ENCODE measurements around the gene CRACR2A.

CRACR2A gene

DNA sequence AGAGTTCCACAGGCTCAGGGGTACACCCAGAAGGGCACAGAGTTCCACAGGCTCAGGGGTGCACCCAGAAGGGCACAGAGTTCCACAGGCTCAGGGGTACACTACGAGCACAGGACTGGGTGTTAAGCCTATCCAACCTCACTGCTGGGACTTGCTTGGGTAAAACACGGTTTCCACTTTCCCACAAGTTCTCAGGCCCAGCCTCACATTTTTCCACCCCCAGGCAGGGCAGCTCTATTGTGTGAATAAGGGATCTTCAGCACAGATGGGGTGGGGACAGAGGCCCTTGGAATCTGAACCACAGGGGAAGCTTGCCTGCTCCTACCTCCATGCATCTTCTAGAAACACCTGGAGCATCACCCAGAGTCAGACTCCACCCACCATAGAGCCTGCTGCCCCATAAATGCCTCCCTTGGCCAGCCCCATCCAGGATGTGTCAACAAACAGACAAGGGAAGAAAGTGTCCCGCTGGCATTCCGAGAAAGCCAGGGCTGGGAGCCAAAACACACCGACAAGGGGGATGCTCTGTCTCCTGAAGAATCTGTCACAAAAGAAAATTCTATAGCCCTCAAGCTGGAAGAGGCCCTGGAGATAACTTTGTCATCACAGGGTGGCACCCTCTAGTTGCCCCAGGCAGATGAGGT, 4.8 kb downstream of the CRACR2A start:
- DNase-seq (ENCODE audit: low read depth) = no peak
- H3K4me3 ChIP-seq (ENCODE audit: control insufficient read depth, low read depth, low read length) = no peak overlapping the region
- TF ChIP-seq, protein P1, sequence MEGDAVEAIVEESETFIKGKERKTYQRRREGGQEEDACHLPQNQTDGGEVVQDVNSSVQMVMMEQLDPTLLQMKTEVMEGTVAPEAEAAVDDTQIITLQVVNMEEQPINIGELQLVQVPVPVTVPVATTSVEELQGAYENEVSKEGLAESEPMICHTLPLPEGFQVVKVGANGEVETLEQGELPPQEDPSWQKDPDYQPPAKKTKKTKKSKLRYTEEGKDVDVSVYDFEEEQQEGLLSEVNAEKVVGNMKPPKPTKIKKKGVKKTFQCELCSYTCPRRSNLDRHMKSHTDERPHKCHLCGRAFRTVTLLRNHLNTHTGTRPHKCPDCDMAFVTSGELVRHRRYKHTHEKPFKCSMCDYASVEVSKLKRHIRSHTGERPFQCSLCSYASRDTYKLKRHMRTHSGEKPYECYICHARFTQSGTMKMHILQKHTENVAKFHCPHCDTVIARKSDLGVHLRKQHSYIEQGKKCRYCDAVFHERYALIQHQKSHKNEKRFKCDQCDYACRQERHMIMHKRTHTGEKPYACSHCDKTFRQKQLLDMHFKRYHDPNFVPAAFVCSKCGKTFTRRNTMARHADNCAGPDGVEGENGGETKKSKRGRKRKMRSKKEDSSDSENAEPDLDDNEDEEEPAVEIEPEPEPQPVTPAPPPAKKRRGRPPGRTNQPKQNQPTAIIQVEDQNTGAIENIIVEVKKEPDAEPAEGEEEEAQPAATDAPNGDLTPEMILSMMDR (IDR thresholded peaks at IDR 0.05; ENCODE audit: control insufficient read depth, insufficient read depth, low read depth, low read length, missing control alignments) = no peak

DNA sequence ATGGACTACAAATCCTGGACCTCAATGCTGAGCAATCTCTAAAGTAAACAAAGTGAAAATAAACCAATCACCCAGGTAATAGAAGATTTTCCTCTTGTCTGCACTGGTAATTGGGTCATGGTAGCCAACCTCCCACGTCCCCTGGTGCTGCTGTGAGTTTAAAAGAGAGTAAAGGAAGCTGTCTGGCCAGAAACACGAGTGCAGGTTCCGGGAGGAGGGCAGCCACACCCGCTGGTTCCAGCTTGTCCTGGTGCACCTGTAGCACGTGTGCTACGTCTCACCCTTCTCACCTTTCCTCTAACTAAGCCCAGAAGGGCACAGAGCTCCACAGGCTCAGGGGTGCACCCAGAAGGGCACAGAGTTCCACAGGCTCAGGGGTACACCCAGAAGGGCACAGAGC, 5.4 kb downstream of the CRACR2A start:
- no peak overlapping the region for H3K4me3 ChIP-seq (ENCODE audit: control insufficient read depth, low read depth, low read length)
- no peak for DNase-seq (ENCODE audit: low read depth)
- TF ChIP-seq, protein P1 (IDR thresholded peaks at IDR 0.05; ENCODE audit: control insufficient read depth, insufficient read depth, low read depth, low read length, missing control alignments) = no peak

DNA sequence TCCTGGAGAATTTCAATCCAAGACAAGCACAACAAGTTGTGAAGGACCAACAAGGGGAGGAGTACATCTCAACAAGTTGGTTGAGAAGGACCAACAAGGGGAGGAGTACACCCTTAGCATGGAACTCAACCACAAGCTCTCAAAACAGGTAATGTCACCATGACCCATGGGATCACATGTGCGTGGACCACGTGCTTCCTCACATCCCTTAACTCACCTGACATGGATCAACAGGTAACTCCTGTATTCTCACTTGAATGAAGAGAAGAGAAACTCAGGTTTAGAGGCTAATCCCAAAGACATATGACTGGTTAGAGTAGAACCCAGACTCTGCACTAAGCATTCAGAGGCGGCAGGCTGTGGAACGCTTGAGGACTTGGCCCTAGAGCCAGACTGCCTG, 6.2 kb downstream of the CRACR2A start:
- DNase-seq (ENCODE audit: low read depth) = no peak
- H3K4me3 ChIP-seq (ENCODE audit: control insufficient read depth, low read depth, low read length) = no peak overlapping the region
- TF ChIP-seq, protein P1 (IDR thresholded peaks at IDR 0.05; ENCODE audit: control insufficient read depth, insufficient read depth, low read depth, low read length, missing control alignments) = no peak

DNA sequence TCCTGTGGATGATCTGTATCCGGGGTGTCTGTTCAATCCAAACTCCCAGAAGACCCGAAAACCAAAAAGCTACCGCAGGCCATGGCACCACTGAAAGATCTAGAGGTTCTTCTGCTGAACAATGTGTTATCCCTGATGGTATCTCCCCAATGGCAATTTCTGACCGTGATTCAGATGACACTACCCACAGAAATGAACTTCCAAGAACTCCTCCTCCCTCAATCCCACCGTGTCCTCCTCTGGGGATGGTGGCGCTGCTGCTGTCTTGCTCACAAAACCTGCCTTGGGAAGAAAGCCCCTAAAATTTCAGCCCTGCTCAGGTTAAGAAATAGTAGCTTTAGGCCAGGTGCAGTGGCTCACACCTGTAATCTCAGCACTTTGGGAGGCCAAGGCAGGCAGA, 7.8 kb downstream of the CRACR2A start:
- TF ChIP-seq, protein P1 (IDR thresholded peaks at IDR 0.05; ENCODE audit: control insufficient read depth, insufficient read depth, low read depth, low read length, missing control alignments) = no peak
- H3K4me3 ChIP-seq (ENCODE audit: control insufficient read depth, low read depth, low read length) = no peak overlapping the region
- DNase-seq (ENCODE audit: low read depth) = no peak

DNA sequence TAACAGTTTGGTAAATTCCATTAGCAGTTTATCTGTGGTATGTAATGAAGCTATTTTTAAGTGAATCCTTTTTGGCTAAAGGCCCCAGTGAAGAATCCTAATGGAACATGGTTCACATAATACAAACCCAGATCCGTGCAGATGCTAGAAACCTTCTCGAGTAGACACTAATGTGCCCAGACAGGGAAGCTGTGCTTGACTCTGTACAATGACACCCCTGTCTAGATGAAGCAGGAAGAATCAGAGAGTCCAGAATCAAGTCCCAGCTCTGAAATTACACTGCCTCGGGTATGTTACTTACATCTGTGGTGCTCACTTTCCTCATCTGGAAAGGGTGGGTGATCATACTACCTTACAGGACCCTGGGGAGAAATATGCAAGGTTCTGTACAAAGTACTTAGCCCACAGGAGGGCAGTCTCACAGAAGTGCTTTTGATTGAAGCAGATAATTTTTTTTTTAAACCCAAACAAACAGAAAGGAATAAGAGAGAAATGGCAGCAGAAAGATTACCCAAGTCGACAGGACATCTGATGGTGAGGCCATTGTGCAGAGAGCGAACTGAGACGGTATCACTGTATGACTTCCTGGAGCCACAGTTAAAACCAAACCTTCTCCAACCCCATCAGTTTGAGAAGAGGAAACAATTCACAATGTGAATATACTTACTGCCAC, 8.5 kb downstream of the CRACR2A start:
- no peak for DNase-seq (ENCODE audit: low read depth)
- TF ChIP-seq, protein P1 (IDR thresholded peaks at IDR 0.05; ENCODE audit: control insufficient read depth, insufficient read depth, low read depth, low read length, missing control alignments) = no peak
- no peak overlapping the region for H3K4me3 ChIP-seq (ENCODE audit: control insufficient read depth, low read depth, low read length)

DNA sequence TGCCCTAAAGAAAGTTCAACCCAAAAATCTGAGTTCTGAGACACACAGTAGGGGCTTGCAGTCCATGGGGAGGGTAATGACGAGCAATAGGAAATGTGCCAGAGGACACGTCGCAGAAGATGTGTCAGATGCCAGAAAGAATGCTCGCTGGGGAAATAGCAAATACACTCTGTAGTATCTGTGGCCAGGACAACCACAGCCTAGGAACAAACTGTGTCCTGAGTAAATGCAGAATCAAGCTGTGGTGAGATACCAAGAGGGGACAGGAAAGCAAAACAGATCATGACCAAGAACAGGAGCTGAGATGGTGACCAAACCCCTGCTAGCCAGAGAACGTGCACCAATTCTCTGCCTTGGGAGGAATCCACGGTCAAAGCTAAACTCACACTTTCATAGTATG, 9.1 kb downstream of the CRACR2A start:
- no peak overlapping the region for H3K4me3 ChIP-seq (ENCODE audit: control insufficient read depth, low read depth, low read length)
- DNase-seq (ENCODE audit: low read depth) = no peak

More for the DNA sequence above, 9.1 kb downstream of the CRACR2A start:
- TF ChIP-seq, protein P1 (IDR thresholded peaks at IDR 0.05; ENCODE audit: control insufficient read depth, insufficient read depth, low read depth, low read length, missing control alignments) = no peak
